Endothelial cell of umbilical vein (primary cell): ENCODE results near the gene SV2C.

ENCODE experiments used
- EZH2 ChIP-seq: IDR thresholded peaks from 2 replicates; pipeline ENCODE4 v1.6.1; 2012; ENCODE audit warnings: borderline replicate concordance, low read depth, mild to moderate bottlenecking, moderate library complexity, low read length, inconsistent platforms; ENCODE audit not compliant: severe bottlenecking
- JUN ChIP-seq: IDR thresholded peaks from 2 replicates; pipeline ENCODE4 v1.6.1; 2011; ENCODE audit warnings: borderline replicate concordance, low read depth; ENCODE audit not compliant: insufficient read length, insufficient read depth
- MYC ChIP-seq: IDR thresholded peaks from one replicate; pipeline ENCODE4 v1.6.1; 2011; ENCODE audit warnings: mild to moderate bottlenecking, low read depth, low read length
- POLR2A ChIP-seq: IDR thresholded peaks from 2 replicates; pipeline ENCODE4 v1.6.1; 2012; ENCODE audit warnings: low read depth, mild to moderate bottlenecking, control low read depth, low read length
- POLR2AphosphoS5 ChIP-seq: IDR thresholded peaks from 2 replicates; pipeline ENCODE4 v1.6.1; 2012; ENCODE audit warnings: low read depth, mild to moderate bottlenecking, control low read depth, low read length, moderate library complexity; ENCODE audit not compliant: insufficient read depth
- TF ChIP-seq, protein P1 (sequence below), 2 donors: IDR thresholded peaks; 1 replicate in 1 of 2; 2 replicates in 1 of 2; pipeline ENCODE4 v1.5.1; 2011; ENCODE audit warnings: low read length in 2 of 2, mild to moderate bottlenecking in 2 of 2, moderate library complexity in 2 of 2, control low read depth in 1 of 2, inconsistent platforms in 1 of 2, low read depth in 1 of 2; ENCODE audit not compliant: insufficient read depth in 1 of 2; ENCODE audit errors: extremely low read depth in 1 of 2

DNA sequence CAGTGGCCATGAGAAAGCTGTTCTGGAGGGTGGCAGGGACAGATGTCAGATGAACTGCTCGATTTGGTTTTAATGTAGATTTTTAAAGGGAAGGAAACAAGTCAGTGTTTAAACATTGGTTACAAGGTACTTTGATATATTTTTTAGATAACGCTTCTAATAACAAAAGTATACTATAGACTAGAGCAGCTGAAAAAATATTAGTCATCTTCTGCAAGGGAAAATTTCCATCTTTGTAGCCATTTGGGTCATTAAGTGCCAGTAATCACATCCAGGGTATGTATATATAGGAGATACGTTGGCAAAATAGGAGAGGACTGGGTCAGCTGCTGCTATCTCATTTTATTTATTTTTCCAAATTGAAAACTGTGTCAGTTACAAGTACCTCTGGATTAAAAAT is 69.0 kb downstream of the SV2C start:
- no peak for TF ChIP-seq MYC
- TF ChIP-seq, protein P1, sequence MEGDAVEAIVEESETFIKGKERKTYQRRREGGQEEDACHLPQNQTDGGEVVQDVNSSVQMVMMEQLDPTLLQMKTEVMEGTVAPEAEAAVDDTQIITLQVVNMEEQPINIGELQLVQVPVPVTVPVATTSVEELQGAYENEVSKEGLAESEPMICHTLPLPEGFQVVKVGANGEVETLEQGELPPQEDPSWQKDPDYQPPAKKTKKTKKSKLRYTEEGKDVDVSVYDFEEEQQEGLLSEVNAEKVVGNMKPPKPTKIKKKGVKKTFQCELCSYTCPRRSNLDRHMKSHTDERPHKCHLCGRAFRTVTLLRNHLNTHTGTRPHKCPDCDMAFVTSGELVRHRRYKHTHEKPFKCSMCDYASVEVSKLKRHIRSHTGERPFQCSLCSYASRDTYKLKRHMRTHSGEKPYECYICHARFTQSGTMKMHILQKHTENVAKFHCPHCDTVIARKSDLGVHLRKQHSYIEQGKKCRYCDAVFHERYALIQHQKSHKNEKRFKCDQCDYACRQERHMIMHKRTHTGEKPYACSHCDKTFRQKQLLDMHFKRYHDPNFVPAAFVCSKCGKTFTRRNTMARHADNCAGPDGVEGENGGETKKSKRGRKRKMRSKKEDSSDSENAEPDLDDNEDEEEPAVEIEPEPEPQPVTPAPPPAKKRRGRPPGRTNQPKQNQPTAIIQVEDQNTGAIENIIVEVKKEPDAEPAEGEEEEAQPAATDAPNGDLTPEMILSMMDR (IDR thresholded peaks at IDR 0.05; ENCODE audit: extremely low read depth in 1 of 2, insufficient read depth in 1 of 2, low read depth in 1 of 2, low read length in 2 of 2) = no peak
- no peak for TF ChIP-seq EZH2
- TF ChIP-seq POLR2AphosphoS5 = no peak
- no peak for TF ChIP-seq POLR2A
- TF ChIP-seq JUN = peak; percentile 72
